Ramos (cell line): ENCODE results near the gene RFXANK.

Experiments
- in situ Hi-C: fragments of 300-500 bp; cut with MboI; formaldehyde crosslinking; loops from one replicate; pipeline ENCODE4 v1.14.3; 2022; ENCODE audit warnings: low sequenced_read_pairs; ENCODE audit not compliant: unreplicated experiment

RFXANK gene

DNA sequence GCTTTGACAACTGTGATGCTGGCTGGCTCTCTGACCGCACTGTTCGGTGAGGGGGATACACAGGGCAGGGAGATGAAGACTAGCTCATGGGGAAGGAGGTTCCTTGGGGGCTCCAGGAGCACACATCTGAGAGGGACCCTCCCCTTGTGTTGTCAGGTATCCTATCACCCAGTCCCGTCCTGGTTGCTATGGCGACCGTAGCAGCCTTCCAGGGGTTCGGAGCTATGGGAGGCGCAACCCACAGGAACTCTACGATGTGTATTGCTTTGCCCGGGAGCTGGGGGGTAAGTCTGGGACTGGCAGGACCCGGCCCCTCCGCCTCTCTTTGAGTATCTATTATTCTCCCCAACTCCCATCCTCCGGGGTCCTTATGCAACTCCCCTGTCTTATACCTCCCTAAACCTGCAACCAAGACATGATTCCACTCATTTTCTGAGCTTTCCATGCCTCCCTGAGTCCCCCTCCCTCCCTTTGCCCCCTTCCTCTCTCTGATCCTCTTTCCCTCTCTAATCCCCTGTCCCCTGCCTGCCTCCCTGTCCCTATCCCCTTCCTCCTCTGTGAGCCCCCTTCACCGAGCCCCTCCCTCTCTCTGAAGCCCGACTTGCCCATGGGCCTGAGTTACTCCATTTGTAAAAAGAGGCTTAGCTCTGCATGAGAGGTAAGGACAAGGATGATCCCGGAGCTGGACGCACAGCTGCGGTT lies 32.2 kb downstream of the RFXANK start:
- in situ Hi-C loops: no loop called here

GRCh38 chr19:19224852-19225494 lies 32.9 kb downstream of the RFXANK start:
- in situ Hi-C loops: no loop called here

- in situ Hi-C loops: no loop called here
Observed at GRCh38 chr19:19226204-19226603, 34.1 kb downstream of the RFXANK start.

- in situ Hi-C loops: no loop called here
Observed at GRCh38 chr19:19226663-19227062, 34.6 kb downstream of the RFXANK start.

DNA sequence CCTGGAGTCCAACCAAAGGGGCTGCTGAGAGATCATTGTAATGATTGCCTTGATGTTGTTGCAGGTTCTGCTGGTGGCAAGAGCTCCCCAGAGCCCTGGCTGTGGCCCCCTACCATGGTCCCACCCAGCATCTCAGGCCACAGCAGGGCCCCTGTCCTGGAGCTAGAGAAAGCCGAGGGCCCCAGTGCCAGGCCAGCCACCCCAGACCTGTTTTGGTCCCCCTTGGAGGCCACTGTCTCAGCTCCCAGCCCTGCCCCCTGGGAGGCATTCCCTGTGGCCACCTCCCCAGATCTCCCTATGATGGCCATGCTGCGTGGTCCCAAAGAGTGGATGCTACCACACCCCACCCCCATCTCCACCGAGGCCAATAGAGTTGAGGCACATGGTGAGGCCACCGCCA lies 35.2 kb downstream of the RFXANK start:
- in situ Hi-C loops: no loop called here

- in situ Hi-C loops: no loop called here
Observed at GRCh38 chr19:19229701-19230100, 37.6 kb downstream of the RFXANK start.

DNA sequence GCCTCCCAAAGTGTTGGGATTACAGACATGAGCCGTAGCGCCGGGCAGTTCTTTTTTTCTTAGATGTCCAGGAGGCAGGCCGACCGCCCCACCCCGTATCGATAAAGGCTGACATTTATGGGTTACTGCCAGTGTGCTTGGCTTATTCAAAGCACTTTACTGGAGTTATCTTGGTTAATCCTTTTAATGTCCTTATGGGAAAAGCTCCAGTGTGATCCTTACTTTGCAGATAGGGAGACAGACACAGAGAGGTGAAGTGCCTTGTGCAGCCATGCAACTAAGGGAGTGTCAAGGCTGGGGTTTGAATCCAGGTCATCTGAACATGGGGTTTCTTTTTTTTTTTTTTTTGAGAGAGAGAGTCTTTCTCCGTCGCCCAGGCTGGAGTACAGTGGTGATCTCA lies 38.9 kb downstream of the RFXANK start:
- in situ Hi-C loops: no loop called here

GRCh38 chr19:19232261-19232721 lies 40.2 kb downstream of the RFXANK start:
- in situ Hi-C loops: no loop called here

DNA sequence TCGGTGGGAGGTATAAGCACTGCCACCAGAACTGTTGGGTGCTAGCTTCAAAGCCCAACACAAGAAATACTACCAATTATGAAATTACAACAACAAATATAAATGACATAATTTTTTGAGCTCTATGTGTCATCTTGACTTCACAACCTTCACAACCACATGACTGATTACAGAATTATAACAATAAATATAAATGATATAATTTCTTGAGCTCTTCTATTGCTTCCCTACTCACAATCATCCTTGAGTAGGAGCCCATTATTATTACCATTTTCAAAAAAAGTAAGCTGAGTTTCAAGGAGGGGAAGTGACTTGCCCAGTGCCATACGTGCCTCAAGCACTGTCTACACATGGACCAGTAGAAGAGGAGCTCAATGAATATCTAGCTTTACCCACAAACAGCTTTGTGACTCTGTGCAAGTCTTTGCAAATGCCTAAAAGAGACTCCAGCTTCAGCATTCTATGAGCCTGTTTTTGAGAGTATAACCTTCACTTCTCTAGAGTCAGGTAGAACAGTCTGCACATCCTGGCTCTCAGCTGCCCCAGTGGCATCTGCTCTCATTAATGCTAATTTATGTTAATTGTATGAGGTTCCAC lies 42.3 kb downstream of the RFXANK start:
- in situ Hi-C loops: no loop called here

DNA sequence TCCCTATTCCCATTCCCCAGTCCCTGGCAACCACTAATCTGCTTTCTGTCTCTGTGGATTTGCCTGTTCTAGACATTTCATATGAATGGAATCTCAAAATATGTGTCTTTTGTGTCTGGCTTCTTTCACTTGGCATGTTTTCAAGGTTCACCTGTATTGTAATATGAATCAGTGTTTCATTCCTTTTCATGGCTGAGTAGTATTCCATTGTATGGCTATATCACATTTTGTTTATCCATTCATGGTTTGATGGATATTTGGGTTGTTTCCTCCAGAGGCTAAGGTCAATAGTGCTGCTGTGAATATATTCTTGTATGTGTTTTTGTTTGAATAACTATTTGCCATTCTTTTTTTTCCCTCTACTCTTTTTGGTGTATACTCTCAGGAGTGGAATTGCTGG lies 44.1 kb downstream of the RFXANK start:
- in situ Hi-C loops: no loop called here

- in situ Hi-C loops: no loop called here
Observed at GRCh38 chr19:19238126-19238894, 46.3 kb downstream of the RFXANK start.

DNA sequence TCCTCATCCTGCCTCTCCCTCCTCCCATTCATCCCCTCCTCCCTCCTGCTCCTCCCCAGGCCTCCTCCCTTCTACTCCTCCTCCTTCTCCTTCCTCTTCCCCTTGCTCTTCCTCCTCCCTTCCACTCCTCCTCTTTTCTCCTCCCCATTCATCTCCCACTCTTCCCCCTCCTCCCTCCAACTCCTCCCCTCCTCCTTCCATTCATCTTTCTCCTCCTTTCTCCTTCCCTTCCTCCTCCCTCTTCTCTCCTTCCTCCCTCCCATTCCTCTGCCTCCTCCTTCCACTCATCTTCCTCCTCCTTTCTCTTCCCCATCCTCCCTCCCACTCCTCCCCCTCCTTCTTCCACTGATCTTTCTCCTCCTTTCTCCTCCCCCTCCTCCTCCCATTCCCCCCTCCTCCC lies 47.6 kb downstream of the RFXANK start:
- in situ Hi-C loops: no loop called here

GRCh38 chr19:19240476-19240875 lies 48.4 kb downstream of the RFXANK start:
- in situ Hi-C loops: no loop called here

DNA sequence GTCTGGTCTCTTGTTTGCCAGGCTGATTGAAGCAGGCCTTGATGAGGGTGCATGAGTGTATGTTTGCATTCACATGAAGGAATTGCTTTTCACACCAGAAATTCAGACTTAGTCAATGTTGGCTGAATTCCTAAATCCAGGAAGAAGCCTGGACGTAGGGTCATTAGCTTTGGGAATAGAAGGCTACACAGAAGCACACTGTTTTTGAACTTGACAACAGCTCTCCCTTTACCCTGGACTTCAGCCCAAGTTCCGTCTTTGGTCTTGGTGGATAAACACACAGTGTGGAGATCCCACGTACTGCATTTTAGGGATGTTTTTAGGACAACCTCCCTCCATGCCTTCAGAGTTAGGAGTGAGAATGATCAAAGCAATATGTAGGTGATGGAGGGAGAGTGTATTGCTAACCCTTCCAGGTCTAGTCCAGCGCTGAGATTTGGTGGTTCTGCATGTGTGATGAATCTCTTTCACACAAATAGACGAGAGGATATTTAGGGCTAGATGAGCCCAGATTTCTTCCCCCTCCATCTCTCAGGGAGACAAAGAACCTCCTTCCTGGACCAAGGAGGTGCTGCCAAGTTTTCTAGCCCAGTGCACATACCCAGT lies 58.2 kb downstream of the RFXANK start:
- in situ Hi-C loops: no loop called here
